HEK293 (cell line): Measurements from ENCODE around the gene ARHGEF39.

Source experiments
- CTCF ChIA-PET: fragments of 350-600 bp; formaldehyde crosslinking; extraction: SDS; loops from one replicate; lab custom pipeline; 2021; ENCODE audit warnings: antibody characterized with exemption; lab: Yijun Ruan, JAX
- POLR2A ChIA-PET: fragments of 300-600 bp; formaldehyde crosslinking; extraction: SDS; loops from one replicate; lab custom pipeline; 2020; ENCODE audit warnings: antibody characterized with exemption, inconsistent platforms; lab: Yijun Ruan, JAX
- H3K27ac ChIP-seq: fragments of 200-500 bp; sonication (Bioruptor generic); 2 replicates; pipeline ENCODE4 v1.5.1; 2014; ENCODE audit warnings: low read depth, low read length, control low read depth, inconsistent platforms; ENCODE audit errors: extremely low read depth
- H3K36me3 ChIP-seq, 2 experiments: fragments of 200-500 bp in 1 of 2; sonication (Bioruptor generic) in 1 of 2; 1 replicate in 1 of 2; 2 replicates in 1 of 2; pipeline ENCODE4 v1.5.1; 2014 to 2017; ENCODE audit warnings: inconsistent platforms in 2 of 2, low read length in 2 of 2; ENCODE audit not compliant: control insufficient read depth in 2 of 2, insufficient read depth in 1 of 2
- H3K4me1 ChIP-seq: fragments of 200-500 bp; sonication (Bioruptor generic); 2 replicates; pipeline ENCODE4 v1.5.1; 2014; ENCODE audit warnings: mild to moderate bottlenecking, low read length, inconsistent platforms; ENCODE audit not compliant: control insufficient read depth, insufficient read depth
- H3K4me3 ChIP-seq: 2 replicates; pipeline ENCODE4 v1.5.1; 2011; ENCODE audit warnings: low read depth, mild to moderate bottlenecking, control low read depth, low read length, moderate library complexity
- H3K9me3 ChIP-seq: fragments of 200-500 bp; sonication (Bioruptor generic); 2 replicates; pipeline ENCODE4 v1.5.1; 2014; ENCODE audit warnings: low read depth, low read length, inconsistent platforms; ENCODE audit not compliant: control insufficient read depth, insufficient read depth
- HOXD13 ChIP-seq: sonication (generic); formaldehyde crosslinking; IDR thresholded peaks from 2 replicates; pipeline ENCODE4 v1.8.0; 2022; ENCODE audit warnings: missing genetic modification reagents, borderline replicate concordance
- PBX3 ChIP-seq: sonication (generic); formaldehyde crosslinking; IDR thresholded peaks from 2 replicates; pipeline ENCODE4 v1.8.1; 2022; ENCODE audit warnings: mild to moderate bottlenecking, moderate library complexity, missing genetic modification reagents
- YY1 ChIP-seq: fragments of 450-650 bp; formaldehyde crosslinking; IDR thresholded peaks from 2 replicates; pipeline ENCODE4 v1.5.1; 2018; ENCODE audit warnings: missing biosample characterization, missing genetic modification characterization
- YY2 ChIP-seq: fragments of 450-650 bp; formaldehyde crosslinking; IDR thresholded peaks from 2 replicates; pipeline ENCODE4 v1.5.1; 2016; ENCODE audit warnings: missing biosample characterization, missing genetic modification characterization
- ZBTB11 ChIP-seq: fragments of 450-650 bp; formaldehyde crosslinking; conservative IDR thresholded peaks from 2 replicates; pipeline ENCODE4 v1.5.1; 2016; ENCODE audit warnings: low read depth, missing biosample characterization, missing genetic modification characterization
- ZBTB17 ChIP-seq: fragments of 450-650 bp; formaldehyde crosslinking; IDR thresholded peaks from 2 replicates; pipeline ENCODE4 v1.5.1; 2016; ENCODE audit warnings: missing biosample characterization, missing genetic modification characterization
- ZBTB21 ChIP-seq: fragments of 450-650 bp; formaldehyde crosslinking; IDR thresholded peaks from 2 replicates; pipeline ENCODE4 v1.5.1; 2017; ENCODE audit warnings: missing biosample characterization, missing genetic modification characterization
- ZIC2 ChIP-seq: fragments of 450-650 bp; formaldehyde crosslinking; IDR thresholded peaks from 2 replicates; pipeline ENCODE4 v1.5.1; 2016; ENCODE audit warnings: missing biosample characterization, missing genetic modification characterization
- ZNF112 ChIP-seq: fragments of 450-650 bp; formaldehyde crosslinking; IDR thresholded peaks from 2 replicates; pipeline ENCODE4 v1.5.0; 2017; ENCODE audit warnings: missing biosample characterization, missing genetic modification characterization
- ZNF132 ChIP-seq: fragments of 450-650 bp; formaldehyde crosslinking; IDR thresholded peaks from 2 replicates; pipeline ENCODE4 v1.5.1; 2017; ENCODE audit warnings: missing biosample characterization, missing genetic modification characterization, borderline replicate concordance
- ZNF138 ChIP-seq: fragments of 450-650 bp; formaldehyde crosslinking; IDR thresholded peaks from 2 replicates; pipeline ENCODE4 v1.5.1; 2016; ENCODE audit warnings: missing biosample characterization, missing genetic modification characterization, borderline replicate concordance
- ZNF155 ChIP-seq: fragments of 450-650 bp; formaldehyde crosslinking; IDR thresholded peaks from 2 replicates; pipeline ENCODE4 v1.5.1; 2016; ENCODE audit warnings: missing biosample characterization, missing genetic modification characterization
- ZNF157 ChIP-seq: fragments of 450-650 bp; formaldehyde crosslinking; IDR thresholded peaks from 2 replicates; pipeline ENCODE4 v1.5.1; 2016; ENCODE audit warnings: missing biosample characterization, missing genetic modification characterization
- ZNF23 ChIP-seq: fragments of 450-650 bp; formaldehyde crosslinking; IDR thresholded peaks from 2 replicates; pipeline ENCODE4 v1.5.1; 2016; ENCODE audit warnings: missing biosample characterization, missing genetic modification characterization, borderline replicate concordance
- ZNF248 ChIP-seq: fragments of 450-650 bp; formaldehyde crosslinking; IDR thresholded peaks from 2 replicates; pipeline ENCODE4 v1.5.1; 2017; ENCODE audit warnings: missing biosample characterization, missing genetic modification characterization
- ZNF311 ChIP-seq: fragments of 450-650 bp; formaldehyde crosslinking; IDR thresholded peaks from 2 replicates; pipeline ENCODE4 v1.5.1; 2017; ENCODE audit warnings: missing biosample characterization, missing genetic modification characterization, borderline replicate concordance
- ZNF324 ChIP-seq: fragments of 450-650 bp; formaldehyde crosslinking; IDR thresholded peaks from 2 replicates; pipeline ENCODE4 v1.5.1; 2016; ENCODE audit warnings: missing biosample characterization, missing genetic modification characterization
- ZNF529 ChIP-seq: fragments of 450-650 bp; formaldehyde crosslinking; IDR thresholded peaks from 2 replicates; pipeline ENCODE4 v1.5.1; 2017; ENCODE audit warnings: missing genetic modification characterization, missing biosample characterization; ENCODE audit not compliant: insufficient replicate concordance
- ZNF629 ChIP-seq: fragments of 450-650 bp; formaldehyde crosslinking; IDR thresholded peaks from 2 replicates; pipeline ENCODE4 v1.5.1; 2017; ENCODE audit warnings: missing biosample characterization, missing genetic modification characterization
- ZNF701 ChIP-seq: fragments of 450-650 bp; formaldehyde crosslinking; IDR thresholded peaks from 2 replicates; pipeline ENCODE4 v1.5.1; 2016; ENCODE audit warnings: missing biosample characterization, missing genetic modification characterization
- ZNF747 ChIP-seq: fragments of 450-650 bp; formaldehyde crosslinking; IDR thresholded peaks from 2 replicates; pipeline ENCODE4 v1.5.1; 2016; ENCODE audit warnings: missing biosample characterization, missing genetic modification characterization
- ZNF76 ChIP-seq: fragments of 450-650 bp; formaldehyde crosslinking; IDR thresholded peaks from 2 replicates; pipeline ENCODE4; 2016; ENCODE audit warnings: low read depth, missing biosample characterization, missing genetic modification characterization, borderline replicate concordance
- ZNF791 ChIP-seq: fragments of 450-650 bp; formaldehyde crosslinking; IDR thresholded peaks from 2 replicates; pipeline ENCODE4 v1.5.1; 2016; ENCODE audit warnings: missing biosample characterization, missing genetic modification characterization

The ARHGEF39 gene

DNA sequence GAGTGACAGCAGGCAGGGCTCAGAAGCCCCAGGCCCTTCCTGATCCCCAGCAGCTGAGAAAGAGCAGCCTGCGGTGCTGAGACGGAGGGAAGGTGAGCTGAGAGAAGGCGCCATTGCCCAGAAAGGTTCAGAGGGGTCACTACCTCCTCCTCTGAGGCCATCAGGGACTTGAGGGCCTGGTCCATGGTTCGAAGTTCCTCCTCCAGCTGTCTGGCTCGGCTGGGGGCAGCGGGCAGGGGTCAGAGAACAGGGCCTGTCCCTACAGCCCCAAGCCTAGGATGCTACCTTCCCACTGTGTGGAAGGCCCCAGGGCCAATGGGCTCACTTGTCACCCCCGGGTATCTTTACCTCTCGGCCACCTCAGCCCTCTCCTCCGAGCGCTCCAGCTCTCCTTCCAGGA lies 19.9 kb upstream of the ARHGEF39 start (continued):
- TF ChIP-seq ZNF155 (tag by site-specific recombination) (no peak), ZNF747 (no peak), ZNF248 (tag by site-specific recombination) (no peak), ZNF529 (no peak), ZNF157 (no peak), ZNF112 (tag by site-specific recombination) (no peak)
- TF ChIP-seq, all 188 proteins: peak for 0

GRCh38 chr9:35683323-35683722 lies 18.3 kb upstream of the ARHGEF39 start:
- Histone ChIP-seq H3K4me1 (0 out of 2 replicates have a peak, but pooled peaks cover under 1% of the 10 kb centered on the region), H3K36me3 (peaks cover 0 to 32% of the 10 kb centered on the region in 2 experiments; a peak in 1 of 3 replicates), H3K9me3 (no peaks in the 10 kb centered on the region), H3K4me3 (no peak overlapping the region), H3K27ac (no peak overlapping the region)
- POLR2A ChIA-PET, result interaction anchor here (1.0 to 1.1 kb wide), 2 partner anchors 11 to 18 kb away, joined by 4 to 8 read pairs; partner anchors contain the start of gene ARHGEF39
- CTCF ChIA-PET, result interaction anchor here (0.6 to 2.3 kb wide), 6 partner anchors 9 to 25 kb away, joined by 3 to 14 read pairs (median 4); partner anchors contain the start of genes CCDC107 and RMRP
- TF ChIP-seq ZNF76 (tag by site-specific recombination) (no peak), ZNF701 (tag by site-specific recombination) (no peak), ZNF138 (tag by site-specific recombination) (no peak), HOXD13 (CRISPR knock-in tag) (no peak)

DNA sequence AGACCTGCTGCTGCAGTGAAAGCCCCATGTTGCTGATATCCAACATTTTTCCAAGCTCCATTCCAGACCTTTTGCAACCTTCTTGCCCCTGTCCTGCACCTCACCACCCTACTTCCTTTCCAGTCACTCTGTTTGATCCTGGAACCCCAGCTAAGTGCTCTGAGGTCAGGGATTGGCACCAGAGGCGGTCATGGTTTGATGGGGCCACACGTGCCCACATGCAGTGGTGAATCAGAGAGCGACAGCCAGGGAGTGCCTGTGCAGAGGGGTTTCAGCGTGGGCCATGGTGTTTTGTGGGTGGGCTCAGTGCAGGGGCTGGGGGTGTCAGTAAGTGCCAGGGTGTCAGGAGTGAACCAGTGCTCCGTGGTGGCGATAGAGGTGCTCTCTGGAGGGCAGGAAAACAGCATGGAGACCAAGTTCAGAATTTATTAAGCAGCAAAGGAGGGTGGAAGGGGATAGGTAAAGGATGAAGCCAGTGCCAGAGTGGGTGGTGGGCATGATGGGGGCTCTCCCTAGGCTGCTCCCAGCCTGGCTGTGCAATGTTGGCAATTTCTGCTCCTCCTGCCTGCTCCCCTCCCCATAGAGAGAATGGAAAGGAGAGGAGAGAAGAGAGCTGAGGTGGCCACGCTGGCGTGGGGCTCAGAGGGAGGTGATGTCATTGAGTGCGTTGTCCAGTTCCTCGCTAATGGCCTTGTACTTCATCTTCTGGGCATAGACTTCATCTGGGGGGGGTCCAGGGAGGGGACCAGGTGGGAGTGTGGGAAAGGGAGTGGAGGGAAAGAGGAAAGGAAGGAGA lies 17.7 kb upstream of the ARHGEF39 start:
- H3K27ac ChIP-seq, result no peak overlapping the region
- TF ChIP-seq YY2 (tag by site-specific recombination), result no peak
- TF ChIP-seq ZNF311 (tag by site-specific recombination), result no peak
- TF ChIP-seq PBX3 (CRISPR knock-in tag), result no peak
- TF ChIP-seq ZIC2 (tag by site-specific recombination), result no peak
- no peak for TF ChIP-seq ZBTB17
- TF ChIP-seq, all 188 proteins: peak for 0
- ChIA-PET POLR2A (interaction anchor here (1.0 kb wide), 1 partner anchor 10 kb away, joined by 4 read pairs; no protein-coding TSS in a partner anchor), CTCF (interaction anchor here (0.6 to 2.3 kb wide), 6 partner anchors 9 to 25 kb away, joined by 3 to 14 read pairs (median 4); partner anchors contain the start of genes ARHGEF39, CCDC107 and RMRP)
- H3K4me1 ChIP-seq, result no peaks in the 10 kb centered on the region
- no peaks in the 10 kb centered on the region for H3K9me3 ChIP-seq
- no peak overlapping the region for H3K4me3 ChIP-seq
- H3K36me3 ChIP-seq, result peaks cover 0 to 32% of the 10 kb centered on the region in 2 experiments; a peak in 1 of 3 replicates

GRCh38 chr9:35682051-35682450 lies 17.1 kb upstream of the ARHGEF39 start:
- peaks cover 0 to 32% of the 10 kb centered on the region in 2 experiments; a peak in 1 of 3 replicates for H3K36me3 ChIP-seq
- no peak overlapping the region for H3K4me3 ChIP-seq
- CTCF ChIA-PET, result interaction anchor here (0.7 kb wide), 1 partner anchor 17 kb away, joined by 4 read pairs; the partner anchor contains the start of gene ARHGEF39
- H3K9me3 ChIP-seq, result no peaks in the 10 kb centered on the region
- no peaks in the 10 kb centered on the region for H3K4me1 ChIP-seq
- POLR2A ChIA-PET, result no interaction called here
- no peak overlapping the region for H3K27ac ChIP-seq
- no peak for TF ChIP-seq ZNF629 (tag by site-specific recombination)
- no peak for TF ChIP-seq ZNF132 (tag by site-specific recombination)
- TF ChIP-seq ZBTB11 (tag by site-specific recombination), result no peak
- no peak for TF ChIP-seq ZNF791
- TF ChIP-seq ZNF324, result no peak
- TF ChIP-seq YY1 (tag by site-specific recombination), result no peak
- TF ChIP-seq ZBTB21 (tag by site-specific recombination), result no peak
- no peak for TF ChIP-seq ZNF23 (tag by site-specific recombination)
